Skeletal muscle satellite cell (primary cell): ENCODE data around the gene TCL1B. TPM values are rescaled to one million over a fixed set of nuclear protein-coding genes. Genes with fewer than 3 reads are reported as not detected.

ENCODE experiments used
- H3K27me3 ChIP-seq: 2 replicates; pipeline ENCODE4 v1.7.0; 2013; ENCODE audit warnings: low read length; ENCODE audit not compliant: control insufficient read depth, insufficient read depth
- H3K36me3 ChIP-seq: 2 replicates; pipeline ENCODE4 v1.7.0; 2013; ENCODE audit warnings: mild to moderate bottlenecking, control low read depth, low read length; ENCODE audit not compliant: insufficient read depth
- H3K4me1 ChIP-seq: 2 replicates; pipeline ENCODE4 v1.7.0; 2013; ENCODE audit warnings: low read length; ENCODE audit not compliant: control insufficient read depth, insufficient read depth
- H3K4me2 ChIP-seq: 2 replicates; pipeline ENCODE4 v1.7.0; 2013; ENCODE audit warnings: mild to moderate bottlenecking, low read length
- H3K4me3 ChIP-seq: 2 replicates; pipeline ENCODE4 v1.7.0; 2013; ENCODE audit warnings: low read length
- H3K9ac ChIP-seq: 2 replicates; pipeline ENCODE4 v1.7.0; 2013; ENCODE audit warnings: mild to moderate bottlenecking, low read depth, low read length, moderate library complexity
- H3K9me3 ChIP-seq: replicated peaks from 2 replicates; pipeline ENCODE4 v1.7.0; 2013; ENCODE audit warnings: mild to moderate bottlenecking, control low read depth, low read length
- small RNA-seq: library from RNA; depleted of rRNA; stranded (forward); fragments of <200 nt; gene quantifications from one replicate; pipeline ENCODE3, GENCODE V24; 2012

Gene TCL1B

DNA sequence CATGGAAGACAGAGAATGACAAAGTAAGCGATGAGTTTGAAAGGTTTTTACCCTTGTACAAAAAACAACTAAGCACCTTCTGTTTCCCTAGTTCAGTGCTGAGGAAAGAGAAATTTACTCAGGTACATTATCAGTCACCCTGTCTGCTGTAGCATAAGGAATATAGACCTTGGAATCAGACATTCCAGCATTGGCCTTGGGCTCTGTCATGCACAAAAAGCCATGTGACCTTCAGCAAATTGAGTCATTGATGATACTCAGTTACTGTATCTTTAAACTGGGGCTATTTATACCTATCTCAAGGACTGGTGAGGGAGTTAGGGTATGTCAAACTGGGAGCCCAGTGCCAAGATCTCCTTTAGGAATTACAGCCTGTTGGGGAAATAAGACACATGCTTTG is 47.0 kb downstream of the TCL1B start:
- H3K27me3 ChIP-seq = no peaks in the 10 kb centered on the region
- no peaks in the 10 kb centered on the region for H3K9me3 ChIP-seq
- H3K4me2 ChIP-seq = no peak overlapping the region
- no peak overlapping the region for H3K4me3 ChIP-seq
- no peak overlapping the region for H3K9ac ChIP-seq
- no peaks in the 10 kb centered on the region for H3K36me3 ChIP-seq
- H3K4me1 ChIP-seq = no peaks in the 10 kb centered on the region

DNA sequence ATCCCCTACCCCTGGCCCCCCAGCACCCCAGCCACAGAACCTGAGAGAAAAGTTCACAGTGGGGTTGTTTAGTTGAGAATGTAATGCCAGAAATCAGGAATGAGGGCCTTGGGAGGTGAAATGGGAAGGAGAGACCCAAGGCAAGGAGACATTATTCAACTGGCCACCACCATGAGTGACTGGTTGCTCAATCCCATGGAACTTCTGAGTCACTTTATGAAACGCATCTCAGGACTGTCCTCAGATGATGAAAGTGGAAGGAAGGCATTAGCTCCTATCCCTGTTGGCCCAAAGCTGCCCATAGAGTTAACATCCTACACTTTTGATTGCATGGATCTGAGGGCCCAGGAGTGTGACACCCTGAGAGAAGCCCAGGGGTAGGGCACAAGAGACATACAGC is 53.1 kb downstream of the TCL1B start:
- Histone ChIP-seq H3K4me3 (no peak overlapping the region), H3K27me3 (no peaks in the 10 kb centered on the region), H3K9me3 (no peaks in the 10 kb centered on the region), H3K9ac (no peak overlapping the region), H3K4me1 (no peaks in the 10 kb centered on the region), H3K36me3 (no peaks in the 10 kb centered on the region), H3K4me2 (no peak overlapping the region)

- no peaks in the 10 kb centered on the region for H3K4me1 ChIP-seq
- no peaks in the 10 kb centered on the region for H3K9me3 ChIP-seq
- H3K9ac ChIP-seq = no peak overlapping the region
- no peaks in the 10 kb centered on the region for H3K36me3 ChIP-seq
- H3K4me2 ChIP-seq = no peak overlapping the region
- no peaks in the 10 kb centered on the region for H3K27me3 ChIP-seq
- no peak overlapping the region for H3K4me3 ChIP-seq
These were observed 54.8 kb downstream of the TCL1B start for GRCh38 chr14:95741038-95741490.

DNA sequence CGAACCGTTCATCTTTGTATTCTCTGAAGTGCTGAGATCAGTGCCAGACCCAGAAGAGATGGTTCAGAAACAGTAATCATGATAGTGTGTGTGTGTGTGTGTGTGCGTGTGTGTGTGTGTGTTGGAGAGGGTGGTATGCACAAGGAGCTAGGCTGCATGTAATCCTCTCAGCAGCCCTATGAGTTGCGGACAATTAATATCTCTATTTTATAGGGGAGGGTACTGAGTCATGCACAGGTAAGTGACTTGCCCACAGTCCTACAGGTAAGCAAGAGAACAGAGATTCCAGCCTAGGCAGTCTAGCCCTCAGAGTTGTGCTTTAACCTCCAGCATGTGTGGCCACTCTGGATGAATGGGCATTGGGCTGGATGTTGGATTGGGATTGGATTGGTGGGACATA is 55.6 kb downstream of the TCL1B start:
- no peak overlapping the region for H3K9ac ChIP-seq
- H3K4me1 ChIP-seq = no peaks in the 10 kb centered on the region
- H3K9me3 ChIP-seq = no peaks in the 10 kb centered on the region
- no peaks in the 10 kb centered on the region for H3K36me3 ChIP-seq
- H3K4me2 ChIP-seq = no peak overlapping the region
- H3K4me3 ChIP-seq = no peak overlapping the region
- H3K27me3 ChIP-seq = no peaks in the 10 kb centered on the region

Small RNAs within 50 kb of the gene (small RNA-seq; reads per million reads assigned to genes)
- not detected for gene RF02193
